ENCODE results near the gene PDE6G.

PDE6G gene

GRCh38 chr17:81697261-81698044 is 41.1 kb upstream of the PDE6G start:
- Histone ChIP-seq H3K9ac (ENCODE audit: low read depth, low read length, poor library complexity, severe bottlenecking) (no peak overlapping the region), H3K4me2 (ENCODE audit: low read depth, low read length, poor library complexity, severe bottlenecking) (no peak overlapping the region), H2AFZ (ENCODE audit: low read length) (no peak overlapping the region), H3F3A (ENCODE audit: low read depth) (no peaks in the 10 kb centered on the region), H3K4me1 (ENCODE audit: insufficient read depth, low read length, poor library complexity, severe bottlenecking) (peaks cover 12% of the 10 kb centered on the region), H3K4me3 (ENCODE audit: low read length, poor library complexity, severe bottlenecking) (no peak overlapping the region), H3K36me3 (ENCODE audit: insufficient read depth, low read length) (peaks cover 62% of the 10 kb centered on the region; the same call in 1 of the 2 replicates), H3K9me2 (replicated peaks; ENCODE audit: low read depth, low read length) (no peaks in the 10 kb centered on the region), H3K27me3 (ENCODE audit: insufficient read depth, low read length, poor library complexity, severe bottlenecking) (no peaks in the 10 kb centered on the region), H3K9me3 (ENCODE audit: insufficient read depth, low read depth, low read length) (no peaks in the 10 kb centered on the region), H4K20me1 (ENCODE audit: insufficient read depth, low read length, poor library complexity, severe bottlenecking) (peaks cover 22% of the 10 kb centered on the region), H3K79me2 (ENCODE audit: insufficient read depth, low read length) (peaks cover 38% of the 10 kb centered on the region)
- no peak for TF ChIP-seq CTCF (conservative IDR thresholded peaks at IDR 0.05; ENCODE audit: low read length)
- no peak for TF ChIP-seq EZH2phosphoT487 (IDR thresholded peaks at IDR 0.05; ENCODE audit: borderline replicate concordance)

- TF ChIP-seq EZH2phosphoT487 (IDR thresholded peaks at IDR 0.05; ENCODE audit: borderline replicate concordance) (no peak), CTCF (conservative IDR thresholded peaks at IDR 0.05; ENCODE audit: low read length) (no peak)
- Histone ChIP-seq H3K36me3 (ENCODE audit: insufficient read depth, low read length) (peaks cover 70% of the 10 kb centered on the region; the same call in 1 of the 2 replicates), H4K20me1 (ENCODE audit: insufficient read depth, low read length, poor library complexity, severe bottlenecking) (peaks cover 11% of the 10 kb centered on the region), H2AFZ (ENCODE audit: low read length) (no peak overlapping the region), H3K4me3 (ENCODE audit: low read length, poor library complexity, severe bottlenecking) (no peak overlapping the region), H3K79me2 (ENCODE audit: insufficient read depth, low read length) (peaks cover 28% of the 10 kb centered on the region), H3K27me3 (ENCODE audit: insufficient read depth, low read length, poor library complexity, severe bottlenecking) (no peaks in the 10 kb centered on the region), H3K4me2 (ENCODE audit: low read depth, low read length, poor library complexity, severe bottlenecking) (no peak overlapping the region), H3F3A (ENCODE audit: low read depth) (no peaks in the 10 kb centered on the region), H3K4me1 (ENCODE audit: insufficient read depth, low read length, poor library complexity, severe bottlenecking) (peaks cover 8% of the 10 kb centered on the region), H3K9me3 (ENCODE audit: insufficient read depth, low read depth, low read length) (no peaks in the 10 kb centered on the region), H3K9ac (ENCODE audit: low read depth, low read length, poor library complexity, severe bottlenecking) (no peak overlapping the region), H3K9me2 (replicated peaks; ENCODE audit: low read depth, low read length) (no peaks in the 10 kb centered on the region)
Observed at GRCh38 chr17:81696218-81696941, 40.0 kb upstream of the PDE6G start.

GRCh38 chr17:81695801-81696200 is 39.5 kb upstream of the PDE6G start:
- no peak overlapping the region for H2AFZ ChIP-seq (ENCODE audit: low read length)
- no peaks in the 10 kb centered on the region for H3K9me3 ChIP-seq (ENCODE audit: insufficient read depth, low read depth, low read length)
- no peaks in the 10 kb centered on the region for H3K9me2 ChIP-seq (replicated peaks; ENCODE audit: low read depth, low read length)
- TF ChIP-seq EZH2phosphoT487 (IDR thresholded peaks at IDR 0.05; ENCODE audit: borderline replicate concordance) (no peak), CTCF (conservative IDR thresholded peaks at IDR 0.05; ENCODE audit: low read length) (no peak)
- H3K36me3 ChIP-seq (ENCODE audit: insufficient read depth, low read length) = peaks cover 71% of the 10 kb centered on the region; the same call in 1 of the 2 replicates
- H3K4me1 ChIP-seq (ENCODE audit: insufficient read depth, low read length, poor library complexity, severe bottlenecking) = peaks cover 2% of the 10 kb centered on the region
- H3K4me2 ChIP-seq (ENCODE audit: low read depth, low read length, poor library complexity, severe bottlenecking) = no peak overlapping the region
- H3K9ac ChIP-seq (ENCODE audit: low read depth, low read length, poor library complexity, severe bottlenecking) = no peak overlapping the region
- H3F3A ChIP-seq (ENCODE audit: low read depth) = no peaks in the 10 kb centered on the region
- no peaks in the 10 kb centered on the region for H3K27me3 ChIP-seq (ENCODE audit: insufficient read depth, low read length, poor library complexity, severe bottlenecking)
- peaks cover 22% of the 10 kb centered on the region for H3K79me2 ChIP-seq (ENCODE audit: insufficient read depth, low read length)
- H3K4me3 ChIP-seq (ENCODE audit: low read length, poor library complexity, severe bottlenecking) = no peak overlapping the region
- H4K20me1 ChIP-seq (ENCODE audit: insufficient read depth, low read length, poor library complexity, severe bottlenecking) = peaks cover 6% of the 10 kb centered on the region
